Measurements from ENCODE around the gene SECTM1.

Gene SECTM1

DNA sequence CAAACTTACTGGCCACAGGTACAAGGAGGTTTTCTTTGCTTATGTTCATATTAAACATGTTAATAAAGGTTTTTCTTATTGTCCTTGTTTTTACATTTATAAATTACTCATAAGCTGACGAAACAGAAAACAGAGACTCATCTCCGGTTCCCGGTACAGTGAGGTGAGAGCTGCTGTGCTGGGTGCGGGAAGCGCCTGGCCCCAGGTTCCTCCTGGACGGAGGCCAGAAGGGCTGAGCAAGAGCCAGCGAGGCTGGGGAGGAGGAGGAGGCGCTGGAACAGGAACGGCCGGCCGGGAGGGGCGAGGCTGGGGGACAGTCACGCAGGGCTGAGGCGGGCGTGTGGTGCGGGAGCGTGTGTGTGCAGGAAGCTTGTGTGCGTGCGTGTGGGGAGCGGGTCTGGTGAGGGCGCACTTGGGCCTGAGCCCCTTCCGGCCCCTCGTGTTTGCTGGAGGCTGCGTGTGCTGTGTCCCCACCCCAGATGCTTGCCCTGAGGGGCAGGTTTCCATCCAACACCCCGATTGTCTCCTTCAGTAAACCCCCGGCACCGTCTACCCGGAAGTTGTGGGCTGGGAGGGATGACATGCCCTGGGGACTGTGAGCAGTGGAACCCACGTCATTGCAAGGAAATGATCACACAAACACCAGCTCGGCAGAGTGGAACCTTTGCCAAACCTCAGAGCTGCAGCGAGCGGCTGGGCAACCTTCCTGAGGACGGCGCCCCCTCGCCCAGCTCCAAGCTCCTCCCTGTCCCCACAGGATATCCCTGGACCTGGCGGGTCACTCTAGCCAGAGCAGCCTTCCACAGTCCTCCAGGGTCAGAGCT is 35.6 kb downstream of the SECTM1 start:
- peak; percentile 93 for DNase-seq

GRCh38 chr17:82297280-82297713 is 36.3 kb downstream of the SECTM1 start:
- peak; percentile 82 for DNase-seq

- peak; percentile 43 for DNase-seq
Measured at GRCh38 chr17:82296511-82297279, 36.9 kb downstream of the SECTM1 start.

GRCh38 chr17:82295472-82295814 is 38.1 kb downstream of the SECTM1 start:
- no peak for DNase-seq

DNA sequence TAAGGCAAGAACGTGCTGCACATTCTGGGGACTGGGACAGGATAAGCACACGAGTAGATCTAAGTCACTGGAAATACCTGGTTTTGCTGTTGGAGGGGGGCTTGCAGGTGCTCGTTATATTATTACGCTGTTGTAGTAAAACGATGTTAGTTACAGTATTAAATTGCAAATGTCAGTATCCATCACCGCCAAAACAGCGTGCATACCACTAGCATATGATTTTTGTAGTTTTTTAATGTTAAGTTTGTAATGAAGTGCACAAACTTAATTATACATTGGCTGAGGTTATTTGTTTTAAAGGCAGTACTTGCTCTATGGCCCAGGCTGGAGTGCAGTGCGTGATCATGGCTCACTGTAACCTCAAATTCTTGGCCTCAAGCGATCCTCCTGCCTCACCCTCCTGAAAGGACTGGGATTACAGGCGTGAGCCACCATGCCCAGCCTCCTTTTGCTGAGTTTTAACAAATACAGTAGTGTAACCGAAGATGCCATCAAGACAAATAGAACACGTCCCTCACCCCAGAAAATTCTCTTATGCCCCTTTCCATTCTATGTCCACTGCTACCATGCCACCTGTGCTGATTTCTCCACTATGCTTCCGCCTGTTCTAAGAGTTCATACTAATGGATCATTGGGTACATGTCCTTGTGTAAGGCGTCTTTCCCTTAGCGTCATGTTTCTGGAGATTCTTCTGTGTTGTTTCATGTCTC is 39.3 kb downstream of the SECTM1 start:
- DNase-seq, result no peak

DNA sequence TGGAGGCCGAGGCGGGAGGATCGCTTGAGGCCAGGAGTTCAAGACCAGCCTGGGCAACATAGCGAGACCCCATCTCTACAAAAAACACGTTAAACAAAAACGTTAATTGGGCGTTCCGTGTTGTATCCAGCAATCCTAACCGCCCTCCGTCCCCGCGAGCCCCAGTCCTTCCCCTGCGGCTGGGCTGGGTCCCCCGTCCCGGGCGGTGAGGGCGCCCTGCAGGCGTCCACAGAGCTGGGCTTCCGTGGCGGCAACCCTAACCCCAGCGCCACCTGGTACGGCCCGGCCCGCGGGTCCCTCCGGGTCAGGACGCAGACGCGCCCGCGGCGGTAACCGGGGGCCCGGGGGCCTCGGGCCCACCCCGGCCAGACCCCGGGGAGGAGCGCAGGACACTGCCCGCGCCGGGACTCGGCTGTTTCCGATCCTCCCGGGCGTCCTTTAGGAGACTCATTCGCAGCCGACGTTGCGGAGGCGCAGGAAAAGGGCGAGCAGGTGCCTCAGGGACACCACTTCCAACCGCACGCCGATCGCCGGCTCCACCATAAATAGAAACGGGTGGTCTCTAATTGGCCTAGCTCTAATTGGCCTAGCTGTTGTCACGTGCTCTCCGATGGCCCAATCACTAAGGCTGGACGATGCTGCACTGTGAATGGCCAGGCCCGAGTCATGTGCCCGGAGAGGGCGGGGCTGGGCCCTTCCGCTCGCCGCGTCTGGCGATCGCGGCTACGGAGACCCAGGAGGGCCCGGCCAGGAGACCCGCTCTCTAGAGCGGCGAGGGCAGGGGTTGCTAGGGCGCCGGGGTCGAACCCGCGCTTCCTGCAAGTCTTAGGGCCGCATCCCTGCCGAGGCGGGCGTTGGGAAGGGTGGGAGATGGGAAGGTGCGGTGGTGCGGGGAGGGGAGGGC is 41.1 kb downstream of the SECTM1 start:
- peak; percentile 95 for DNase-seq

- no peak for DNase-seq
Measured at GRCh38 chr17:82291582-82292250, 41.9 kb downstream of the SECTM1 start.

DNA sequence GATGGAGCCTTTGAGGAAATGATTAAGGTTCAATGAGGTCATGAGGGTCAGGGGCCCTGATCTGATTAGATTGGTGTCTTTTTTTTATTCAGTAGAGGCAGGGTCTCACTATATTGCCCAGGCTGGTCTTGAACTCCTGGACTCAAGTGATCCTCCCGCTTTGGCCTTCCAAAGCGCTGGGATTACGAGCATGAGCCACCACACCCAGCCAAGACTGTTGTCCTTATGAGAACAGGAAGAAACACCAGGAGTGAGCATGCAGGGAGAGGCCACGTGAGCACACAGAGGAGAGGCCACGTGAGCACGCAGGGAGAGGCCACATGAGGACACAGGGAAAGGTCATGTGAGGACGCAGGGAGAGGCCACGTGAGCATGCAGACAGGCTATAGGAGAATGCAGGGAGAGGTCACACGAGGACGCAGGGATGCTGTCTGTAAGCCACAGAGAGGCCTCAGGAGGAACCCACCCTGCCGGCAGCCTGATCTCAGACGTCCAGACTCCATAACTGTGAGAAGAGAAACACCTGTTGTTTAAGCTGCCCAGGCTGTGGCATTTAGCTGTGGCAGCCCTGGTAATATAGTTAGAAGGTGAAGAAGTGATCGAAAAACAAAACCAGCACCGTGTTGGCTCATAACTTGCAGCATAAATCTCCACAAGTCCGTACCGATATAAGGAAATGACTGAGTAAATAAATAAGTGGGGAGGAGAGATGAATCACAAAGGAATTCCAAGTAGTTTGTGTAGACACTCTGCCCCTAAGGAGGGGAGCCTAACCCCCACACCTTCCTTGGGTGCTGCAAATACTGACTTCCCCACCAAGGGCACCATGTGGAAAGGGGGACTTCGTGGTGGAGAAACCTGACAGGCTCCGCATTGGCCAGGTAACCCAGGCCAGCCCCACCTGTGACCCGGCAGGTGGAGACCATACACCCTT is 45.4 kb downstream of the SECTM1 start:
- no peak for DNase-seq

DNA sequence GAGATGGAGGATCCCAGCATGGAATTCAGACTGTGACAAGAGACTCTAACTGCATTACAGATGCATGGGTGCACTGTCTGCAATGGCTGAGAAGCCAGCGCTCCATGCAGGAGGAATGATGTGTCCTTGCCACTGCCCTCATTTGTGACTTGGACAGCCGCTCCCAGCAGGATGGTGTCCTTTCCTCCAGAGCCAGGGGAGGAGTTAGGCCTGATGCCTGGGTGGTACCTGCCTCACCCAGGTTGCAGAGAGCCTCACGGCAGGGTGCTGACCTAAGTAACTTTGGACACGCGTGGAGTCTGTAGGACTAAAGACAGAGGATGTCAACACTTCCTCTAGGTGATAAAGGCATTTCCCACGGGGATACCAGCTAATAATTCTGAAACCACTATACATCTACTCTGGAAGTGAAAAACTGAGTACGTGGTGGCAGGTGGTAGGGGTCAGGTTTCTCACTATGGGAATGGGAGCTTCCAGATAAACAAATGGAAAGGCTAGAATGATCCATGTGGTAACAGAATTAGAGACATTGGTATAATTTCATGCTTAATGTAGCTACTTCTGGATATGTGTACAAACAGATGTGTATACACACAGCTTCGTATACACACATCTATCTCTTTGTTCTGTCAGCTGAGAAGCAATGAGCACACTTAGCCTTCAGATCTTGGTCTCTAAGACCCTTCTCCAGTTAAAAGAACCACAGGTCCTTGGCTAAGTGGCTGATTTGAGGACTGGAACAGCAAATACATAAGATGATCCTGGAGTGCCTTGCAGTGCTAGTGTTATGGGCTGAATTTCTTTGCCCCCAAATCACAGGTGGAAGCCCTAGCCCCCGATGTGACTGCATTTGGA is 46.3 kb downstream of the SECTM1 start:
- no peak for DNase-seq

DNA sequence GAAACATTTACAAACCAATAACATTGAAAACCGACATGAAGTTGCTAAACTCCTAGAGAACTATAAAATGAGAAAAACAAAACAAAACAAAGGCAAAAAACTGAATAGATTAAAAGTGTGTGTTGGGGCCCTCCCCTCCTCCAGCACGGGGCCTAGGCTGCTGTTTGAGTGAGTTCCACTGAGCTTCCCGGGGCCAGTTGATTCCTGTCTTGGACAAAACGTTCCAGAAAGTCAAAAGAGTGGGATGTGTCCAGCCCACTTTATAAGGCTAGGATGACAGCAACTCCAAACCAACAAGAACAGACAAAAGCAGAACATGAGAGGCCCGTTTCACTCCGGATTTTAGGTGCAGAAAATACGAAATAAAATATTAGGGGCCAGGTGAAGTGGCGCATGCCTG is 48.4 kb downstream of the SECTM1 start:
- DNase-seq, result no peak

DNA sequence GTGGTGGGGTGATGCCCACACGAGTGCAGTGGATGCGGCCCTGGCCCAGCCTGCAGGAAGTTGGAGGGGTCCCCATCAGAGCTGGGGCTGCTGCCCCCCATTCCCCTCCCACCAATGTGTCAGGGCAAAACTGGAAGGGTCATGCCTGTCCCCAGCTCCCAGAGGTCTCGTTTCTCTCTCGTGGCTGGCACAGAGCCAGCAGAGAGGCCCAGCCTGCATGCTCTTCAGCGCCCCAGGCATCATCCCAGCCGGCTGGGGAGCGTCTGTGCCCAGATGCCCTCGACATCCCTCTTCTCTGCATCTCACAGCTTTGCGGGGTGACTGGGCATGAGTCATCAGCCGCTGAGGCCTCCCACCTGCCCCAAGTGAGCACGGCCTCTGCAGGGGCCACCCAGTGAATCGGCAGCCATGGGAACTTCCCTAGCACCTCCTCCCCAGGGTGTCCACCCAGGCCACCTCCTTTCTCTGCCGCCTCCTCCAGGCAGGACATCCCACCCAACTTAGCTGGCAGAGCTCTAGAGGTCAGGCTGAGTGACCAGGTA is 50.3 kb downstream of the SECTM1 start:
- DNase-seq, result peak; percentile 39

DNA sequence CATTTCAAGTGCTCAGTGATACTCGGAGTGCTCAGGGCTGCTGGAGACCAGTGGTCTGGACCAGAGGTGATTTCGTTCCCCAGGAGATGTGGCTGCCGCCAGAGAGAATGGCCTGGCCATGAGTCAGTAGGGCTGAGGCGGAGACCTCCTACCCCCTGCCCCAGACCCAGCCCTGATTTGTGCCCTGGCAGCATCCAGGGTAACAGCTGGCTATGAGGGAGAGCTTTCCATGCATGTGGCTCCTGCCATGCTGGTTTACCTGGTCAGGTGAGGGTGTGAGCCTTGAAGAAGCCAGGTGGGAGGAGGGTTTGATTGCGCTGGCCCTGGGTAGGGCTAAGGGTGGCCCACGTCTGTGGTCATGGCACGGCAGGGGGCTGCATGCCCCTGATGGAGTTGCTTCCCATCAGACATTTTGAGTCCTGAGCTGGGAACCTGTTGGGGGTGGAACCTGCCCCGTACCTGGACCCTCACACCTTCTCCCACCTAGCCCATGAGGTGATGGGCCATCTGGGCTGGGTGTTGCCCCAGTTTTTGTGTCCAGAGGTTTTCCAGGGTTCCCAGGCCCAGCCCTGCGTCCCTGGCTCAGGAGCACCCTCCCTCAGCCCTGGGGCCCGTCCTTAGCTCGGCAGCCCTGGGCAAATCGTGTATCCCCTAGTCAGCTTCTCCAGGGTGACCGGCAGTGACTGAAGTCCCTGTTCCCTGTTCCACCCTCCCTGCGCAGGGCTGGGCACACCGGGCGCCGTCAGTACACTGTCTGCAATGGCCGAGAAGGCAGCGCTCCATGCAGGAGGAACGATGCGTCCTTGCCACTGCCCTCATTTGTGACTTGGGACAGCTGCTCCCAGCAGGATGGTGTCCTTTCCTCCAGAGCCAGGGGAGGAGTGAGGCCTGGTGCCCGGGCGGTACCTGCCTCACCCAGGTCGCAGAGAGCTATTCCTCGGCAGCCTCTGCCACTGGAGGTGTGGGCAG is 51.0 kb downstream of the SECTM1 start:
- DNase-seq, result no peak

- no peak for DNase-seq
Measured at GRCh38 chr17:82281502-82282238, 51.9 kb downstream of the SECTM1 start.

- DNase-seq, result no peak
Measured at GRCh38 chr17:82281076-82281475, 52.5 kb downstream of the SECTM1 start.

DNA sequence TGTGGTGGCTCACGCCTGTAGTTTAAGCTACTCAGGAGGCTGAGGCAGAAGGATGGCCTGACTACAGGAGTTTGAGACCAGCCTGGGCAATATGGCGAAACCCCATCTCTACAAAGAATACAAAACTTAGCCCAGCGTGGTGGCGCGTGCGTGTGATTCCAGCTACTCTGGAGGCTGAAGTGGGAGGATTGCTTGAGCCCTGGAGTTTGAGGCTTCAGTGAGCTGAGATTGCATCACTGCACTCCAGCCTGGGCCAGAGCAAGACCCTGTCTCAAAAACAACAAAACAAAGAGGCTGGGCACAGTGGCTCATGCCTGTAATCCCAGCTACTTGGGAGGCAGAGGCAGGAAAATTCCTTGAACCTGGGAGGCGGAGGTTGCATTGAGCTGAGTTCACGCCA is 53.0 kb downstream of the SECTM1 start:
- no peak for DNase-seq

GRCh38 chr17:82278786-82279391 is 54.7 kb downstream of the SECTM1 start:
- DNase-seq, result no peak

DNA sequence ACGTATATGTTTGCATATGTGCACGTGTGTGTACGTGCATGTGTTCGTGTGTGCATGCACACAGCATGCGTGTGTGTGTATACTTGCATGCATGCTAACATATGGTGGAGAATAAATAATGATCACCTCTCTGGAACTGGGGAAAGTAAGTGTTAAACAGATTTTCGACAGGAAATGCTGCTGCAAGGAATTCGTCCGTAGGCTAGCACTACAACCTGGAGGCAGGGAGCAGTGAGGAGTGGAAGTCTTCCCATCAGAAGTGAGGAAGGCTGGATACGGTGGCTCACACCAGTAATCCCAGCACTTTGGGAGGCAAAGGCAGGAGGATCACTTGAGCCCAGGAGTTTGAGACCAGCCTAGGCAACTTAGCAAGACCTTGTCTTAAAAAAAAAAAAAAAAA is 55.3 kb downstream of the SECTM1 start:
- DNase-seq, result no peak
